ENCODE data around the gene EEF2KMT.
A peak's percentile ranks its signal among the peaks of the same experiment; 100 is the strongest.

Gene EEF2KMT

DNA sequence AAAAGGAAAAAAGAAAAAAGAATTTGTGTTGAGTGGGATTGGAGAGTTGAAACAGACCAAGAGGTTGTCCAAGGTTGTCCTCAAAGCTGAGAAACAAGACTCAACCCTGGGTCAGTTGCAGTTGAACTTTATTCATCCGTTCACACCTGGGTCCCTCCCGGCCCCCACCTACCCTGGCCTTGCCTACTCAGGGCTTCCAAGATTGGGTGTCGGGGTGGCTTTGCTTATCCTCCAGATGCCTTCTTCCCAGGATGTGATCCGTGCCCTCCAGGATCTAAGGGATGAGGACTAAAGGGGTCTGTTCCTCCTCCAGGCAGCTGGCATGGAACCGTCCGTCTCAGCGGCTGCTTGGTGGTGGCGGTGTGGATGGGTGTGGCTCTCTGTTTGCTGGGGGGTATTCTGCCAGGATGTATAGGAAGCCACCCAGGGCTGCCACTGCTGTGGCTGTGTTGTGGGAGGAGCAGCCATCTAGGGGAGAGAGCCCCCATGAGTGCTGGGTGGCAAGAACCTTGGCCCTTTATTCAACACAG lies 53.5 kb downstream of the EEF2KMT start:
- FAIRE-seq (no peak), DNase-seq (ENCODE audit: low spot score) (no peak)

DNA sequence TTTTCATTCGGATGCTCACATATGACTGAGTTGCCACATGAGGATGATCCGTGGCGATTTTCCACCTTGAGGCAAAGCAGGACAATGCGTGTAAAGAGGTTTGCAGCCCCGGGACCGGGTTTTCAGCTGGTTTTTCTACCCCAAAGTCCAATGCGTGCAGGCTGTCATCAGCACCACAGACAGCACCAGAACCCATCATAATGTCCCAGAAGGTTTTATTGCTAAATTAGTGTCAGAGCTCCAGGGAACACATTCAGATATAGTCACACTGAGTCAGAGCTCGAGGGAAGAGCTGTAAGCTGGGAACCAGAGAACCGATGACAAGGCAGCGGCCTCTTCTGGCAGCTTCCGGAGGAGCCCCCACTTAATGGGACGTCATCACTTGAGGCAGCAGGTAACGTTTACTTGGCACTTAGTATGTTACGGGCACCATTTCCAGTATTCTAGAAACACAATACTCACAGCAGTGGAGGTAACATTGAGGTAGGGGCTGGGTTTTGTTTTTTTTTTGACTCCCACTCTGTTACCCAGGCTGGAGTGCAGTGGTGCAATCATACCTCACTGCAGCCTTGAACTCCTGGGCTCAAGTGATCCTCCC lies 54.9 kb downstream of the EEF2KMT start:
- FAIRE-seq, result no peak
- DNase-seq (ENCODE audit: low spot score), result peak; percentile 62

DNA sequence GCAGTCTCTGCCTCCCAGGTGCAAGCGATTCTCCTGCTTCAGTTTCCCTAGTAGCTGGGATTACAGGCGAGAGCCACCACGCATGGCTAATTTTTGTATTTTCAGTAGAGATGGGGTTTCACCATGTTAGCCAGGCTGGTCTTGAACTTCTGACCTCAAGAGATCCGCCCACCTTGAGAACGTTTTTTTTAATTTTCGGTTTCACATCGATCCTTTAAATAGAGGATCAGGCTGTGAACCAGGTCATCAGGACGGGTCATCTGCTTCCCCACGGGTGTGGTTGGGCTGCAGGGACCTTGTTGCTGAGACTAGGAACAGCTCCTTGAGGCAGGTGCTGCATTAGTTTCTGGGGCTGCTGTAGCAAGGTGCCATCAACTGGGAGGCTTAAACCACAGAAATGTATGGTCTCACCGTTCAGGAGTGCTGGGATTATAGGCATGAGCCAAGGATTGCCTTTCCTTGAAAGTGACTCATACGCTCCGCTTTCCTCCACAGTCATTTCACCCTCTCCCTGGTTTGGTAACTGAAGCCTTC lies 55.9 kb downstream of the EEF2KMT start:
- DNase-seq (ENCODE audit: low spot score), result peak; percentile 84
- FAIRE-seq, result peak; percentile 69

DNA sequence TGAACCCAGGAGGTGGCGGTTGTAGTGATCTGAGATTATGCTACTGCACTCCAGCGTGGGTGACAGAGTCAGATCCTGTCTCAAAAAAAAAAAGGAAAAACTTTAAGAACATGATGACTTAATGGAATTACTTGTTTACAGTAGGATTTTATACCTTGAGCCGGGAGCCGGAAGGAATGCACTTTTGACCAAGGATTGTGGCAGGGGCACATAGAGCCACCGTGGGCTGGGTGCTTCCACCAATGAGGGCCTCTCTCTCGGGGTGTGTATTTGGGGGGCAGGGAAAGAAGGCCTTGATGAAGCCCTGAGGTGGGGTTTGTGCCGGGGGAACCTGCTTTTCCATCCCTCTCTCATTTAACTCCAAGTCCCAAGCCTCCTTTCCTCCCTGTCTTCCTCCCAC lies 57.1 kb downstream of the EEF2KMT start:
- no peak for DNase-seq (ENCODE audit: low spot score)
- FAIRE-seq, result no peak

DNA sequence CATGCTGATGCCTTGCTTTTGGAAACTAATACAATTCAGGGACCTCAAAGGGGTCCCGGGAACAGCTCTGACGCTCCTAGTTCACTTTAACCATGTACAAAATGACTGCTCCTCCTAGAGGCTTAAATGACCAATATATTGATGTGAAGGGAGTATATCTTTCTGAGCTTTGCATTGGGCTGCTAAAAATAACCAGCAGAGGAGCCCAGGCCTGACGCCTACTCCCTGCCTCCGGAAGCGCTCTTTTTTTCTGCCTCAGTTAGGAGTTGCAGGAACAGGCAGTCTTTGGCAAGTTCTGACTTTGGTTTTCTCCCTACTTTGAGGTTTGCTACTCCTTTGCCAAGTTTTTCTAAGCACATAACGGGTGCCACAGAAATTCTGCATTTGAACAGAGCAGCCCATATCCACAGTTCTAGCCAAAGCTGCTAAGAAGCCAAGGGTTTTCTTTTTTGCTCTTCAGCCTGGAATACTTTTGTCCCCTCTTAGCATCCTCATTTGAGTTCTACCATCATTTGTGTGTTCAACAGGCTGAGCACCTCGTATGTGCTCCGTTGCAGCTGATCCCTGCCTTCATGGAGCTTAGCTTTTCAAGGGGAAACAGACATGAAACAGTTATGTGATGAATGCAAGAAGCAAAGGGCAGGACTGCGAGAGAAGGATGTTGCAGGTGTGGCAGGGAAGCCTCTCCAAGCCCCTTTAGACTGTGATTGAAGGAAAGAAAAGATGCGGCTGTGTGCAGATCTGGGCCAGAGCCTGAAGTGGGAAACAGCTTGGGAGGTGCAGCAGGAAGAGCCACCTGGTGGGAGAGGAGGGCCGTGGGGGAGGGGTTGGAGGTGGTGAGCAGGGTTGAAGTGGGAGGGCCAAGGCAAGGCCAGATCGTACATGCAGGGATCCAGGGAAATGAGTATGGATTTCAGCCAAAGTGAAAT lies 61.1 kb downstream of the EEF2KMT start:
- FAIRE-seq (no peak), DNase-seq (ENCODE audit: low spot score) (no peak)

DNA sequence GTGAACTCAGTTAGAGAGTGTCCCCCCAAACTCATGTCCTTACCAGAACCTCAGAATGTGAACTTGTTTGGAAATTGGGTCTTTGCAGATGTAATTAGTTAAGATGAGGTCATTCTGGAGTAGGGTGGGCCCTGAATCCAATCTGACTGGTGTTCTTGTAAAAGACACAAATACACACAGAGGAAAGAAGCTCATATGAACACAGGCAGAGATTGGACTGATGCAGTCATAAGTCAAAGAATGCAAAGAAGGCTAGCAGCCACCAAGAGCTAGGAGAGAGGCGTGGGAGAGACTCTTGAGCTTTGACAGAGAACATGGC lies 61.7 kb downstream of the EEF2KMT start:
- DNase-seq (ENCODE audit: low spot score) (no peak), FAIRE-seq (no peak)
